Gastrocnemius medialis (tissue), 4 donors: ENCODE results near the gene DCUN1D3.

Source experiments
- CTCF ChIP-seq, 5 experiments: fragments of 450-650 bp in 3 of 5; fragments of 200-600 bp in 2 of 5; sonication (generic) in 2 of 5; IDR thresholded peaks in 4 of 5; conservative IDR thresholded peaks in 1 of 5; 1 replicate in 4 of 5; 2 replicates in 1 of 5; pipeline ENCODE4 v1.5.1; 2016 to 2019; ENCODE audit warnings: antibody characterized with exemption in 5 of 5, mild to moderate bottlenecking in 3 of 5, moderate library complexity in 3 of 5
- POLR2A ChIP-seq, 2 donors: fragments of 450-650 bp; IDR thresholded peaks; one replicate each; pipeline ENCODE4 v1.6.1; 2017; ENCODE audit warnings: antibody characterized with exemption in 2 of 2, mild to moderate bottlenecking in 2 of 2, moderate library complexity in 2 of 2

GRCh38 chr16:20916942-20917341 lies 16.8 kb upstream of the DCUN1D3 start:
- TF ChIP-seq CTCF (IDR thresholded peaks at IDR 0.05 in 4 of 5, conservative IDR thresholded peaks at IDR 0.05 in 1 of 5) (no peak), POLR2A (IDR thresholded peaks at IDR 0.05) (no peak)
